ENCODE measurements around the gene DAB2IP.

The DAB2IP gene

GRCh38 chr9:121824651-121825030 lies 173.2 kb downstream of the DAB2IP start:
- DNase-seq, result no peak

- DNase-seq, result no peak
Observed at GRCh38 chr9:121825031-121825691, 173.7 kb downstream of the DAB2IP start.

DNA sequence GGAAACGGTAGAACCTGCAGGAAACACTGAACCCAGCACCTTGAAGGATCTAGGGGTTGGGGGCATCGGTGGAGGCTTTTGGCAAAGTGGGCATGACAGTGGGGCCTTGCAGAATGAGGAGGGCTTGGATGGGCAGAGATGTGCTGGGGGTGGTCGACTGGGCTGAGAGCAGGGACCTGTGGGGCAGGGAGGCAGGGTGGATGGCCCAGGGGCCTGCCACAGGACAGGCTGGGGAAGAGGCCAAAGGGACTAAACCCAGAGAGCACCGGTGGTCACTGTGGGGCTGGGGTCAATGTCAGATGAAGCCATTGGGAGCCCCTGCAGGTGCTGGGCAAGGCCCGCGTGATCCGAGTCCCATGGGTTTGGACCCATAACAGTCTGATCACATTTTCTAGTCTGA lies 175.3 kb downstream of the DAB2IP start:
- DNase-seq, result no peak

DNA sequence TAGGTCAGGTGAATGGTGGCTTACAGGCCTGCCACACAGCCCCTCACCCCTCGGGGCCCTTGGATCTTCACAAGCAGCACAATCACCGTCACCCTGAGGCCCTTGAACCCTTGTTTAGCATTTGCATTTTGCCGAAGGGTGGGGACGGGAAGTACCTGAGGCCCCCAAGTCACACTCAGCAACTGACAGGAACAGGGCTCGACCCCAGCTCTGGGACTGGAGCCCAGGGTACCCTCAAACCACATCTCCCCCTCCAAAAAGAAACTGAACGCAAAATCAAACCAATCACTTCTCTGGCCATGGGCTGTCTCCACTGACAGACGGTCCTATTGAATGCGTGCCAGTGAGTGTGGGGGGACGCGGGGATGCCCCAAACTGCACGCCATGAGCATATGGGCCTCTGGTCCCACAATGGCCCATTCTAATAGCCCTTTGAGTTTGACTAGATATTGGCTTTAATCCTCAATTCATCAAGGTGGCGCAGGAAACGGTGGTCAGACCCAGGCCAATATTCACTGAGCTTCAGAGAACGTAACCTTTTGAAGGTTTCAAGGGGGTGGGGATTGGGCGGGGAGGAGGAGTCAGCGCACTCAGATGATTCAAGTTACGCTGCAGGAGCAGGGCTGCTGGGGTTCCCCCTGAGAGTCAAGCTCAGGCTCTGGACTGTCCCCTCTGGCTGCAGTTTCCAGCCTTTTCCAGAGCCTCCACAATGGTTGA lies 176.0 kb downstream of the DAB2IP start:
- DNase-seq, result no peak

GRCh38 chr9:121830441-121831140 lies 179.2 kb downstream of the DAB2IP start:
- DNase-seq, result no peak

DNA sequence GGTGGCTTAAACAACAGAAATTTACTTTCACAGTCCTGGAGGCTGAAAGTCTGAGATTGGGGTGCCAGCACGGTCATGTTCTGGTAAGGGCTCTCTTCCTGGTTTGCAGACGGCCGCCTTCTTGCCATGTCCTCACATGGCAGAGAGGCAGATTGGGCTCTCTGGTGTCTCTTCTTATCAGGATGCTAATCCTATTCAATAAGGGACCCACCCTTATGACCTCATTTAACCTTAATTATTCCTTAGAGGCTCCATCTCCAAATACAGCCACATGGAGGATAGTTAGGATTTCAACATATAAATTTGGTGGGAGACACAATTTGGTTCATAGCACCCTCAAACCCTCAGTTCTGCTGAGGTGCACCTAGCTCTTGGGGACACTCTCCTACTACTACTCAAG lies 180.4 kb downstream of the DAB2IP start:
- no peak for DNase-seq

GRCh38 chr9:121833061-121833460 lies 181.6 kb downstream of the DAB2IP start:
- no peak for DNase-seq
